Astrocyte of the hippocampus (primary cell): ENCODE data around the gene U2SURP.

Experiments used
- DNase-seq: peaks from one replicate; pipeline ENCODE4 v3.0.0; 2011; ENCODE audit warnings: low read depth, low spot score

Gene U2SURP

DNA sequence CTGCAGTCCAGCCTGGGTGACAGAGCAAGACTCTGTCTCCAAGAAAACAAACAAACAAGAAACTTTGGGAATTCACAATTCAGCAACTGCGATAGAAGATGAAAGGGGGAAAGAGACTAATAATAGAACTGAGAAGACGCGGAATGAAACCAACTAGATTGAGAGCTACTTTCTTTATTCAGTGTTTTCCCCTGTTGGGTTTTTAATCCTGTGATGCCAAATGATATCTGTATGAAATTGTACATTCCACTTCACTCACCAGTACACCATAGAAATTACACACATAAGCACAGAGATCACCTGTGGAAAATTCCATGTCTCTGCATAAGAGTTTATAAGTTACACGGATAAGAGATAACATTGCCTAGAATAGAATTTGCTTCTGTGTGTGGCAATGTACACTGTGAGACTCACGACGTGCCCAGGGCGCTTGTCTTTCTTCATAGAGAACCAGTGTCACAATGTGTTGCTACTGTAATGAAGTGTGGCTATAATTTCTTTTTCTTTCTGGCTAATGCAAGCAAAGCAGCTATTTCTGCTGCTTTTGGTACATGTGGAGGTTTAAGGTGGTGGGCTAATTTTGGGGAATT, 100.5 kb downstream of the U2SURP start:
- DNase-seq, result no peak

DNA sequence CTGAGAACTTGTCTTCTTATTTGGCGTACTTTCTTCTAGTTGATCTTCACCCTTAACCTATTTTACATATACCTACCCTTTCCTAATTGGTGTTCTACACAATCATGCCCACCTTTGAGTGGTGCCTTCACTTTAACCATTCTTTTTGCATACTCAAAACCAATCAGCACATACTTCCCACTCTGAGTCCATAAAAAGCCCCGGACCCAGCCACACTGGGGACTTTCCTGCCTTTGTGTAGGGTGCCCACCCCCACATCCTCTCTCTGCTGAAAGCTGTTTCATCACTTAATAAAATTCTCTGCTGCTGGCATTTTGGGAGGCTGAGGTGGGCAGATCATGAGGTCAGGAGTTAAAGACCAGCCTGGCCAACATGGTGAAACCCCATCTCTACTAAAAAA, 102.3 kb downstream of the U2SURP start:
- DNase-seq, result no peak

DNA sequence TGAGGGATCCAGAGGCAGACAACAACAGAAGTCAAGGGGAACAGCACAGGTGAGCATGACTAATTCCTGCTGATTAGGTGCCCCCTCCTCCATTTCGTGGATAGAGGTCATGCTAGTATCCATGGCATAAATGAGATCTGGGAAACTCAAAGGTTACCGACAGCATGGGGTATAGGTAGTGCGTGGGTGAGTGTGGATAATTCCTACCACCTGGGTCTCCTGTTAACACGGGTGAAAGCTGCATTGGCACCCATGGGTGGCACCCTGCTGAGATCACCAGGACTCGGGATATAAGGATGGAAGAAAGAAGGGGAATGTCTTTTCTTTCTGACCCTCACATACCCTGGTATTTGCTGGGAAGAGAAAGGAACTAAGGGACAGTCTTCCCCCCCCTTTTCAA, 103.8 kb downstream of the U2SURP start:
- DNase-seq, result no peak

GRCh38 chr3:143109861-143110260, 108.5 kb downstream of the U2SURP start:
- no peak for DNase-seq
